NCI-H69 (cell line): ENCODE measurements around the gene SLC10A3.

Experiments used
- DNase-seq: peaks from one replicate; lab custom pipeline; 2025; lab: John Stamatoyannopoulos, UW

The SLC10A3 gene

DNA sequence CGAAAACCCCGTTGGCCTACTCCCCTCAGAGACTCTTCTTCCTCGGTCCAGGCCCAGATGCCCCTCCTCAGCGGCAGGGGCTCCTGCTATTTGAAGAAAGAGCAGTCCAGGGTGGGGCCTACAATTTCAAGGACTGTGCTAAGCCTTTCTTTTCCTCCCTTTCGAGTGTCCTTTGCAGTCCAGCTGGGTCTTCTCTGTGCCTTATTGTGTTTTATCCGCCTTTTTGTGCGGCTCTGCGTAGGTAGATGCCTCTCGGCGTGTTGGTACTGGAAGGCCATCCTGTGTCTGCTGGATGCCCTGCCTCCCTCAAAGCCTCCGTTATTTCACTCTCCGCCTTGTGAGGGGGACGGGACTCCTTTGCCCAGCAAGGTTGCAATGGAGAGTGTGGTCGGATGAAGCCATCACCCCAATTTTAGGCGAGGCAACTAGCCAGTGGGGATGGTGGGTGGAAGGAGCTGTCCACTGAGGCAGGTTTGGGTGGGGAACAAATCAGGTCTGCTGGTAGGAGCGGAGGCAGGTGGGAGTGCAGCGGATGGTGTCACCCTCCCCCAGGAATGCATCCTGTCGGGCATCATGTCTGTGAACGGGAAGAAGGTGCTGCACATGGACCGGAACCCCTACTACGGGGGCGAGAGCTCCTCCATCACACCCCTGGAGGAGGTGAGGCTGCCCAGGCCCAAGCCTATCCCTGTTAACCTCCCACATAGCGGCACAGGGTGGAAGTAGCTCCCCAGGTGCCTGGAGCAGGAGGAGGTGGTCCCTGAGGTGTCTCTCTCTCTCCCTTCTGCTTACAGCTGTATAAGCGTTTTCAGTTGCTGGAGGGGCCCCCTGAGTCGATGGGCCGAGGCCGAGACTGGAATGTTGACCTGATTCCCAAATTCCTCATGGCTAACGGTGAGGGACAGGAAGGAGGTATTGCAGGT, 52.2 kb downstream of the SLC10A3 start:
- DNase-seq, result no peak
